IPS-15b (cell line): ENCODE results near the gene SRSF6.
"Not testable (repeated sequence)": the region's sequence is repeated elsewhere in the genome, so short reads cannot be mapped to it uniquely, and the experiment has no call there.

Source experiments
- H3K27me3 ChIP-seq: one replicate; pipeline ENCODE4 v1.6.1; 2013; ENCODE audit warnings: low read length; ENCODE audit not compliant: control insufficient read depth, insufficient read depth
- H3K36me3 ChIP-seq: one replicate; pipeline ENCODE4 v1.6.1; 2013; ENCODE audit warnings: low read length; ENCODE audit not compliant: control insufficient read depth, insufficient read depth
- H3K4me1 ChIP-seq: one replicate; pipeline ENCODE4 v1.6.1; 2013; ENCODE audit warnings: mild to moderate bottlenecking, low read length; ENCODE audit not compliant: control insufficient read depth, insufficient read depth
- H3K4me3 ChIP-seq: one replicate; pipeline ENCODE4 v1.5.1; 2013; ENCODE audit warnings: low read depth, low read length
- H3K9ac ChIP-seq: one replicate; pipeline ENCODE4 v1.6.1; 2013; ENCODE audit warnings: low read depth, mild to moderate bottlenecking, low read length
- H3K9me3 ChIP-seq: one replicate; pipeline ENCODE4 v1.6.1; 2013; ENCODE audit warnings: mild to moderate bottlenecking, low read length; ENCODE audit not compliant: control insufficient read depth, insufficient read depth

Gene SRSF6

GRCh38 chr20:43463527-43464218, 6.0 kb downstream of the SRSF6 start:
- H3K9me3 ChIP-seq = no peaks in the 10 kb centered on the region
- H3K4me3 ChIP-seq = no peak overlapping the region
- peaks cover 5% of the 10 kb centered on the region for H3K4me1 ChIP-seq
- H3K9ac ChIP-seq = no peak overlapping the region
- peaks cover 24% of the 10 kb centered on the region for H3K36me3 ChIP-seq
- H3K27me3 ChIP-seq = no peaks in the 10 kb centered on the region

- Histone ChIP-seq H3K4me3 (no peak overlapping the region), H3K4me1 (peaks cover 3% of the 10 kb centered on the region), H3K9ac (no peak overlapping the region), H3K27me3 (no peaks in the 10 kb centered on the region), H3K36me3 (peaks cover 21% of the 10 kb centered on the region), H3K9me3 (no peaks in the 10 kb centered on the region)
These were observed 6.6 kb downstream of the SRSF6 start for GRCh38 chr20:43464219-43464790.

- Histone ChIP-seq H3K4me1 (no peaks in the 10 kb centered on the region), H3K27me3 (no peaks in the 10 kb centered on the region), H3K36me3 (peaks cover 8% of the 10 kb centered on the region), H3K9me3 (no peaks in the 10 kb centered on the region), H3K4me3 (no peak overlapping the region), H3K9ac (no peak overlapping the region)
These were observed 7.9 kb downstream of the SRSF6 start for GRCh38 chr20:43465625-43465943.

DNA sequence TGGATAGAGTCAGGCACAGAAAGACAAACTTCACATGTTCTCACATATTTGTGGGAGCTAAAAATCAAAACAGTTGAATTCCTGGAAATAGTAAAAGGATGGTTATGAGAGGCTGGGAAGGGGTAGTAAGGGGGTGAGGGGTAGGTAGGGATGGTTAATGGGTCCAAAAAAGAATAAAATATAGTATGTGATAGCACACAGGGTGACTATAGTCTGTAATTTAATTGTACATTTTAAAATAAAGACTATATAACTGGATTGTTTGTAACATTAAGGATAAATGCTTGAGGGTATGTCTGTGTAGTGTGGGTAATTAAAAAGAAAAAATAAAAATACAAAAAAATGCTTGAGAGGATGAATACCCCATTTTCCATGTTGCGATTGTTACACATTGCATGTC, 9.9 kb downstream of the SRSF6 start:
- Histone ChIP-seq H3K4me1 (no peaks in the 10 kb centered on the region), H3K27me3 (no peaks in the 10 kb centered on the region), H3K9ac (no peak overlapping the region), H3K9me3 (no peaks in the 10 kb centered on the region), H3K4me3 (no peak overlapping the region), H3K36me3 (peaks cover 4% of the 10 kb centered on the region)

- Histone ChIP-seq H3K9ac (no peak overlapping the region), H3K9me3 (no peaks in the 10 kb centered on the region), H3K27me3 (no peaks in the 10 kb centered on the region), H3K4me1 (no peaks in the 10 kb centered on the region), H3K36me3 (no peaks in the 10 kb centered on the region), H3K4me3 (no peak overlapping the region)
These were observed 15.1 kb downstream of the SRSF6 start for GRCh38 chr20:43472671-43473380.

DNA sequence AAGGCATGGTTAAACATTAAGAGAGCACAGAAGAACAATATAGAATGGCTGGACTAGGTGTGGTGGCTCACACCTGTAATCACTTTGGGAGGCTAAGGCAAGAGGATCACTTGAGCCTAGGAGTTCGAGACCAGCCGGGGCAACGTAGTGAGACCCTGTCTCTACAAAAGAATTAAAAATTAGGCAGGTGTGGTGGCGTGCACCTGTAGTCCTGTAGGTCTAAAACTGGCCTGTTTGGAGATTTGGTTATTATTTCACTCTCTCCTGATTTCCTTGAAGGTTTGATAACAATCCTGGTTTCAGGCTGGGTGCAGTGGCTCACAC, 15.6 kb downstream of the SRSF6 start:
- H3K9me3 ChIP-seq = no peaks in the 10 kb centered on the region
- no peaks in the 10 kb centered on the region for H3K4me1 ChIP-seq
- H3K9ac ChIP-seq = no peak overlapping the region
- H3K4me3 ChIP-seq = no peak overlapping the region
- H3K36me3 ChIP-seq = no peaks in the 10 kb centered on the region
- no peaks in the 10 kb centered on the region for H3K27me3 ChIP-seq

- Histone ChIP-seq H3K4me3 (no peak overlapping the region), H3K36me3 (no peaks in the 10 kb centered on the region), H3K9ac (no peak overlapping the region), H3K4me1 (no peaks in the 10 kb centered on the region), H3K9me3 (no peaks in the 10 kb centered on the region), H3K27me3 (no peaks in the 10 kb centered on the region)
These were observed 19.5 kb downstream of the SRSF6 start for GRCh38 chr20:43477193-43477592.

DNA sequence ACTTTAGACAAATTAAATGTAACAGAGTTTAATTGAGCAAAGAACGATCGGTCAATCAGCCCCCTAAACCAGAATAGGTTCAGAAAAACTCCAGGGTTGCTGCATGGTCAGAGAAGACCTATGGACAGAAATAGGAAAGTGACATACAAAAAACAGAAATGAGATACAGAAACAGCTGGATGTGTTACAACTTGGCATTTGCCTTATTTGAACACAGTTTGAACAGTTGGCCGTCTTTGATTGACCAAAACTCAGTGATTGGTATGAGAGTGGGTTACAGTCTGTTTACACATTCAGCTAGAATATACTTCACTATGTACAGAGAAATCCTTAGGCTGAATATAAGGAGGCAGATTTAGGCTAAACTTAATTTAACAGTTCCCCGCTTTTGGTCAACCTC, 19.9 kb downstream of the SRSF6 start:
- H3K36me3 ChIP-seq = no peaks in the 10 kb centered on the region
- no peaks in the 10 kb centered on the region for H3K4me1 ChIP-seq
- H3K9me3 ChIP-seq = no peaks in the 10 kb centered on the region
- no peak overlapping the region for H3K4me3 ChIP-seq
- H3K9ac ChIP-seq = no peak overlapping the region
- no peaks in the 10 kb centered on the region for H3K27me3 ChIP-seq

- no peaks in the 10 kb centered on the region for H3K9me3 ChIP-seq
- no peaks in the 10 kb centered on the region for H3K4me1 ChIP-seq
- no peaks in the 10 kb centered on the region for H3K36me3 ChIP-seq
- no peaks in the 10 kb centered on the region for H3K27me3 ChIP-seq
- H3K9ac ChIP-seq = no peak overlapping the region
- H3K4me3 ChIP-seq = no peak overlapping the region
These were observed 32.3 kb downstream of the SRSF6 start for GRCh38 chr20:43490038-43490437.

GRCh38 chr20:43492101-43492500, 34.4 kb downstream of the SRSF6 start:
- H3K27me3 ChIP-seq = no peaks in the 10 kb centered on the region
- no peaks in the 10 kb centered on the region for H3K9me3 ChIP-seq
- H3K4me1 ChIP-seq = no peaks in the 10 kb centered on the region
- no peak overlapping the region for H3K4me3 ChIP-seq
- no peak overlapping the region for H3K9ac ChIP-seq
- no peaks in the 10 kb centered on the region for H3K36me3 ChIP-seq

DNA sequence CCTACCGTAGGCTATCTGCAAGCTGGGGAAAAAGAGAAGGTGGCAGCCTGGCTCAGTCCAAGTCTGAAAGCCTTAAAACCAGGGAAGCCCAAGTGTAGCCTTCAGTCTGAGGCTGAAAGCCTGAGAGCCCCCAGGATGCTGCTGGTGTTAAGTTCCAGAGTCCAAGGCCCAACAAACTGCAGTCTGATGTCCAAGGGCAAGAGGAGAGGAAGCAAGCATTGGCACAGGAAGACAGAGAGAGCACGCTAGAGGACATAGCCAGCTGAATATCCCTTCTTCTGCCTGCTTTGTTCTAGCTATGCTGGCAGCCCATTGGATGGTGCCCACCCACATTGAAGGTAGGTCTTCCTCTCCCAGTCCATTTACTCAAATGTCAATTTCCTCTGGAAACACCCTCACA, 37.7 kb downstream of the SRSF6 start:
- no peak overlapping the region for H3K4me3 ChIP-seq
- H3K9ac ChIP-seq = no peak overlapping the region
- H3K4me1 ChIP-seq = no peaks in the 10 kb centered on the region
- H3K9me3 ChIP-seq = no peaks in the 10 kb centered on the region
- no peaks in the 10 kb centered on the region for H3K27me3 ChIP-seq
- H3K36me3 ChIP-seq = no peaks in the 10 kb centered on the region

DNA sequence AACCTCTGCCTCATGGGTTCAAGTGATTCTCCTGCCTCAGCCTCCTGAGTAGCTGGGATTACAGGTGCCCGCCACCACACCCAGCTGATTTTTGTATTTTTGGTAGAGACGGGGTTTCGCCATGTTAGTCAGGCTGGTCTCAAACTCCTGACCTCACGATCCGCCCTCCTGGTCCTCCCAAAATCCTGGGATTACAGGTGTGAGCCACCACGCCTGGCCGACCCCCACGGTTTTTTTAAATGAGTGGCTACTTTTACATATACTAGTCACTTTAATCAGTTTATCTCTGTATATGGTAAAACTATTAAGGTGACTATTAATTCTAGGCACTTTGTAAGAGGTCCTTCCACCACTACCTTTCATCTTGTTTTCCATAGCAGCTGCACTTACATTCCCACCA, 44.3 kb downstream of the SRSF6 start:
- H3K9ac ChIP-seq, H3K36me3 ChIP-seq, H3K9me3 ChIP-seq, H3K4me1 ChIP-seq, H3K4me3 ChIP-seq: not testable (repeated sequence)
- H3K27me3 ChIP-seq = peaks cover 24% of the 10 kb centered on the region
